Parathyroid adenoma (tissue), 2 donors: Measurements from ENCODE around the gene RIPOR3.

Source experiments
- H2AFZ ChIP-seq: fragments of 300-600 bp; sonication (generic); one replicate; pipeline ENCODE4 v1.7.0; 2017; ENCODE audit warnings: antibody characterized with exemption, mild to moderate bottlenecking
- H3K27ac ChIP-seq: fragments of 300-600 bp; sonication (generic); one replicate; pipeline ENCODE4 v1.7.0; 2017
- H3K27me3 ChIP-seq: fragments of 300-600 bp; sonication (generic); one replicate; pipeline ENCODE4 v1.7.0; 2017; ENCODE audit warnings: low read length; ENCODE audit not compliant: control insufficient read depth, insufficient read depth
- H3K36me3 ChIP-seq: fragments of 300-600 bp; sonication (generic); one replicate; pipeline ENCODE4 v1.7.0; 2017; ENCODE audit warnings: low read length; ENCODE audit not compliant: control insufficient read depth, insufficient read depth
- H3K4me1 ChIP-seq: fragments of 300-600 bp; sonication (generic); one replicate; pipeline ENCODE4 v1.7.0; 2017; ENCODE audit warnings: control low read depth
- H3K4me2 ChIP-seq: fragments of 300-600 bp; sonication (generic); one replicate; pipeline ENCODE4 v1.7.0; 2017; ENCODE audit warnings: low read length
- H3K4me3 ChIP-seq: fragments of 300-600 bp; sonication (generic); one replicate; pipeline ENCODE4 v1.7.0; 2017; ENCODE audit warnings: low read depth, low read length
- H3K79me2 ChIP-seq: fragments of 300-600 bp; sonication (generic); one replicate; pipeline ENCODE4 v1.7.0; 2017; ENCODE audit warnings: control low read depth
- H3K9ac ChIP-seq: fragments of 300-600 bp; sonication (generic); one replicate; pipeline ENCODE4 v1.7.0; 2017; ENCODE audit warnings: mild to moderate bottlenecking
- H3K9me3 ChIP-seq: fragments of 300-600 bp; sonication (generic); one replicate; pipeline ENCODE4 v1.7.0; 2017; ENCODE audit warnings: low read length; ENCODE audit not compliant: control insufficient read depth
- TF ChIP-seq, protein P1 (sequence below): fragments of 300-600 bp; sonication (generic); IDR thresholded peaks from one replicate; pipeline ENCODE4 v1.7.0; 2017; ENCODE audit warnings: antibody characterized with exemption, mild to moderate bottlenecking
- donor health status: primary hyperparathyroidism.

Gene RIPOR3

DNA sequence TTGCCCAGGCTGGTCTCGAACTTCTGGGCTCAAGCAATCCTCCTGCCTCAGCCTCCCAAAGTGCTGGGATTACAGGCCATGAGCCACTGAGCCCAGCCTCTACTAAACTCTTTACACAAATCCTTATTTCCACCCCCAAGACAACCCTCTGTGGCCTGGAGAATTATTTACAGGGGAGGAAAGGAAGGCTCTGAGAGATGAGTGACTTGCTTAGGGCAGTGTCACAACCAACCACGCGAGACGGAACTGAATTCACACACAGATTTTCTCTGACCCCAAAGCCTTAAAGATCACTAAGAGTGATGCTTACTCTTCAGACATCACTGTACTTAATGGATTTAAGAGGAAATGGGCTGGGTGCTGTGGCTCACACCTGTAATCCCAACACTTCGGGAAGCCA is 86.2 kb downstream of the RIPOR3 start:
- H2AFZ ChIP-seq, result no peak overlapping the region
- H3K79me2 ChIP-seq, result no peaks in the 10 kb centered on the region
- no peaks in the 10 kb centered on the region for H3K36me3 ChIP-seq
- no peak overlapping the region for H3K4me2 ChIP-seq
- no peak overlapping the region for H3K27ac ChIP-seq
- H3K27me3 ChIP-seq, result no peaks in the 10 kb centered on the region
- no peaks in the 10 kb centered on the region for H3K4me1 ChIP-seq
- H3K9me3 ChIP-seq, result no peaks in the 10 kb centered on the region
- no peak overlapping the region for H3K9ac ChIP-seq
- H3K4me3 ChIP-seq, result no peak overlapping the region
- TF ChIP-seq, protein P1, sequence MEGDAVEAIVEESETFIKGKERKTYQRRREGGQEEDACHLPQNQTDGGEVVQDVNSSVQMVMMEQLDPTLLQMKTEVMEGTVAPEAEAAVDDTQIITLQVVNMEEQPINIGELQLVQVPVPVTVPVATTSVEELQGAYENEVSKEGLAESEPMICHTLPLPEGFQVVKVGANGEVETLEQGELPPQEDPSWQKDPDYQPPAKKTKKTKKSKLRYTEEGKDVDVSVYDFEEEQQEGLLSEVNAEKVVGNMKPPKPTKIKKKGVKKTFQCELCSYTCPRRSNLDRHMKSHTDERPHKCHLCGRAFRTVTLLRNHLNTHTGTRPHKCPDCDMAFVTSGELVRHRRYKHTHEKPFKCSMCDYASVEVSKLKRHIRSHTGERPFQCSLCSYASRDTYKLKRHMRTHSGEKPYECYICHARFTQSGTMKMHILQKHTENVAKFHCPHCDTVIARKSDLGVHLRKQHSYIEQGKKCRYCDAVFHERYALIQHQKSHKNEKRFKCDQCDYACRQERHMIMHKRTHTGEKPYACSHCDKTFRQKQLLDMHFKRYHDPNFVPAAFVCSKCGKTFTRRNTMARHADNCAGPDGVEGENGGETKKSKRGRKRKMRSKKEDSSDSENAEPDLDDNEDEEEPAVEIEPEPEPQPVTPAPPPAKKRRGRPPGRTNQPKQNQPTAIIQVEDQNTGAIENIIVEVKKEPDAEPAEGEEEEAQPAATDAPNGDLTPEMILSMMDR, result no peak

GRCh38 chr20:50604451-50604850 is 86.9 kb downstream of the RIPOR3 start:
- Histone ChIP-seq H3K4me1 (peaks cover 5% of the 10 kb centered on the region), H3K79me2 (no peaks in the 10 kb centered on the region), H3K36me3 (no peaks in the 10 kb centered on the region), H3K9ac (no peak overlapping the region), H2AFZ (no peak overlapping the region), H3K9me3 (no peaks in the 10 kb centered on the region), H3K27me3 (no peaks in the 10 kb centered on the region), H3K27ac (no peak overlapping the region), H3K4me3 (no peak overlapping the region), H3K4me2 (no peak overlapping the region)
- TF ChIP-seq, protein P1, result no peak

- H3K9ac ChIP-seq, result no peak overlapping the region
- H3K9me3 ChIP-seq, result no peaks in the 10 kb centered on the region
- H3K27me3 ChIP-seq, result no peaks in the 10 kb centered on the region
- peaks cover 6% of the 10 kb centered on the region for H3K4me1 ChIP-seq
- TF ChIP-seq, protein P1, result no peak
- H3K36me3 ChIP-seq, result no peaks in the 10 kb centered on the region
- no peak overlapping the region for H3K27ac ChIP-seq
- no peaks in the 10 kb centered on the region for H3K79me2 ChIP-seq
- no peak overlapping the region for H2AFZ ChIP-seq
- H3K4me3 ChIP-seq, result no peak overlapping the region
- H3K4me2 ChIP-seq, result no peak overlapping the region
Measured at GRCh38 chr20:50602432-50603088, 88.8 kb downstream of the RIPOR3 start.

DNA sequence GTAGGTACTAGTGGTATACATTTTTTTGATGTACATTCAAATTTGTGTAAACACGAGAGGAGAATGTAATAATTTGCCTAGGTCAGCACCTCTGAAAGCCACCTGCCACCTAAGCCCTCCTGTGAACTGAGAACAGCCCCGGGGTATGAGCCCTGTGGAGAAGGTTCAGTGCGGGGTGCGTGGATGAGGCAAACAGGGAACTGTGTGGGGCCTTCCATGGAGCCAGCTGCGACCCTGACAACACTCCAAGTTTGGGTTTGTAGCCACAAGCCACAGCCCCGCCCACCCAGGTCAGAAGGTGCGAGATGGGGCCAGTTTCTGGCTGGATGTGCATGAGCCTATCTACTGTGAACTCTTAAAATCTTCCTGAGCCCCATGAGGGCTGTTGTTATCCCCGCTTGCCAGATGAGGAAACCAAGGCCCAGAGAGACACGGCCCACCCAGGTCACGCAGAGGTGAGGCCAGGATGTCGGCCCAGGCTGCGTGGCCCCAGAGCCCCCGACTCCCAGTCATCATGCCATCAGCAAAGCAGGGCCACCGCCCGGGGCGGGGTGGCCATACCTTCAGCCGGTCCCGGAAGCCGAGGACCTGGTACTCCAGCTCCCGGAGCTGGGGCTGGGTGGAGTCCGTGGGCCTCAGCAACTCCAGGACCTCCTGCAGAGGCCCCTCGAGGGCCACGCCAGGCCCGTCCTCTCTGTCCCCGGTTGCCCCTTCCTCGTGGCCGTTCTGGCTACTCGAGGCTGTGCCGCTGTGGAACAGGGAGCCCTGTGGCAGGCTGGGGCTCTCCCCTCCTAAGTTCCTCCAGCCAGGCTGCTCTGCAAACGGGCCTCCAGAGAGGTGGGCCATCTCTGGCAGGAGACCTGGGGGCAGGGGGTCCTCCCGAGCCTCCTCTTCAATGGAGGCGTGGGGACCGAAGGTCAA is 89.6 kb downstream of the RIPOR3 start:
- H3K9me3 ChIP-seq, result no peaks in the 10 kb centered on the region
- no peaks in the 10 kb centered on the region for H3K27me3 ChIP-seq
- no peaks in the 10 kb centered on the region for H3K36me3 ChIP-seq
- H3K4me2 ChIP-seq, result no peak overlapping the region
- TF ChIP-seq, protein P1, result no peak
- no peak overlapping the region for H2AFZ ChIP-seq
- H3K4me1 ChIP-seq, result peaks cover 6% of the 10 kb centered on the region
- H3K9ac ChIP-seq, result no peak overlapping the region
- H3K79me2 ChIP-seq, result no peaks in the 10 kb centered on the region
- H3K4me3 ChIP-seq, result no peak overlapping the region
- no peak overlapping the region for H3K27ac ChIP-seq
